Measurements from ENCODE around the gene PDXDC1.
"Not testable (repeated sequence)": the region's sequence is repeated elsewhere in the genome, so short reads cannot be mapped to it uniquely, and the experiment has no call there.

- TF ChIP-seq POLR2A, CTCF (IDR thresholded peaks at IDR 0.05): not testable (repeated sequence)
Measured at GRCh38 chr16:14930246-14930645, 44.6 kb upstream of the PDXDC1 start.
